Glomerular endothelial cell (primary cell): ENCODE measurements around the gene SLC7A6. TPM values are rescaled to one million over a fixed set of nuclear protein-coding genes. Genes with fewer than 3 reads are reported as not detected.
"Not testable (repeated sequence)": the region's sequence is repeated elsewhere in the genome, so short reads cannot be mapped to it uniquely, and the experiment has no call there.

Experiments
- DNase-seq: peaks from one replicate; pipeline ENCODE4 v3.0.0-alpha.2; 2011; ENCODE audit warnings: low read depth, low spot score; ENCODE audit errors: extremely low read depth
- total RNA-seq: library from RNA; depleted of rRNA; stranded (reverse); fragments of >200 nt; gene quantifications from 2 replicates; pipeline ENCODE4 v1.2.3, GENCODE V29; 2015

Gene SLC7A6
- total RNA-seq, 1 donor from 2014 or later: 32.6 TPM

DNA sequence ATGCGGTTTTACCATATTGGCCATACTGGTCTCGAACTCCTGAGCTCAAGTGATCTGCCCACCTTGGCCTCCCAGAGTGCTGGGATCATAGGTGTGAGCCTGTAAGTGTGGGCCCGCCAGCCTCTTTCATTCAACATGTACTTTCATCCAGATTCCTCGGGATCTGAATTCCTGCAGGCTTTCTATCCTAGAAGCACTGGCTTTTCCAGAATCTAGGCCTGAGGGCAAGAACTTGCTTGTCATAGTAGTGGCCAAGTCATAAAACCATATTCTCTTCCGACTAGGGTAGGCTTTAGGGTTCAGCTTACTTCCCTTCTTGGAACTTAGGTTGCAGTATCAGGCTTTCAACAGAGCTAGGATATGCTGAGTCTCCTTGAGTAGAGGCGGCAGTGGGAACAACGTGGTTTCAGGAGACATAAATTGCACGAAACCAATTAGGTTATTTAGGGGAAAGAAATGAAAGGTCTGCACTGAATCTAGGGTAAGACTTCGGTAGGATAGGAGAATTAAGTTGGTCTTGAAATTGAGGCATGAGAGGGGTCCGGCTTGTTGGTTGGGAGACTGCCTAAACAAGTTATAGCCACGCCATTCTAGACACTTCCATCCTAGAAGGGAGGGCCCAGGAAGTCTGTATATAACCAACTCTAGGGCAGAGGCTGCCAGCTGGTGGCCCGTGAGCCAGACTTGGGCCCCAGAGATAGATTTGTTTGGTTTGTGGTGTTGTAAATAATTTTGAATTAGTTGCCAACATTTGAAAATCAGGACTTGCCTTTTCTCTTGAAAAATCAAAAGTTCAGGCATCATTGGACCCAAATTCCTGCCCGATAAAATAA, 15.6 kb downstream of the SLC7A6 start:
- no peak for DNase-seq

DNA sequence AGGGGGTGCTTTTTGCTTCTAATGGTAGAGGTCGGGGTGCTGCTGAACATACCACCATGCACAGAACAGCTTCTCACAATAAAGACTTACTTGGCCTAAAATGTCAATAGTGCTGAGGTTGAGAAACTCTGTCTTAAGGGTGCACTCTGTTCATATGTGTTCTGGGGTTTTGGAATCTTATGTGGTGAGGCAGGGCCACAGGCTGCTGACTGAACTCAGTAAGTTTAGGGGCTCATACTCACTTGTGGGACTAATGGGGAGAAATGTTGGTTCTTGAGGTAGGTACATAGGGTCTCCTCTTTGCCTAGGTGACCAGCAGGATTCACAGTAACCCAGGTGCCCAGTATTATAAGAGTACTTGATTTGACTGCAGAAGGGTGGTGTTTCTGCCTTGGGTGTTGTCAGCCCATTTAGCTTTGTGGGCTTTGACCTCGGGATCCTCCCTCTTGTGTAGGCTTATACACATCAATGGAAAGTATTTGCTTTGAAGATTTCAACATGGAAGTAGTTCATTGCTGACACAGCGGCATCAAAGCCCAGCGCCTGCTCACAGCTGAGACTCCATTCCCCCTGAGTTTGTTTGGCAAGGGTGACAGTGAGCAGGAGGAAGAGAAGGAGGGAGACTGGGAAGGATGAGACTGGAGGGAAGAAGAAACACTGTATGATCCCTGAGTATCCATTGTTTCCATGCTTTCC, 17.2 kb downstream of the SLC7A6 start:
- DNase-seq: no peak

DNA sequence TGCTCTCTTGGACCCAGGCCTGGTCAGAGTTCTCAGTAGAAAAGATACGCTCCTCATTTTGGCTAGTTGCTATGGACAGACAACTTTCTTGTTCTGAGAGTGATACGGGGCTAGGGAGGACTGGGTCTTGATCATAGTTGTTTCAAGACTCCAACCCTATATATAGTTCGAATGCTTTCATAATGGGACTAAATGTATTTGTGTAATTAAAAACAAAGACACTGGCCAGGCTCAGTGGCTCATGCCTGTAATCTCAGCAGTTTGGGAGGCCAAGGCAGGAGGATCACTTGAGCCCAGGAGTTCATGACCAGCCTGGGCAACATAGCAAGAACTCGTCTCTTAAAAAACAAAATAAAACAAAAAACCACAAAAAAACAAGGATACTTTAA, 17.7 kb downstream of the SLC7A6 start:
- no peak for DNase-seq

DNA sequence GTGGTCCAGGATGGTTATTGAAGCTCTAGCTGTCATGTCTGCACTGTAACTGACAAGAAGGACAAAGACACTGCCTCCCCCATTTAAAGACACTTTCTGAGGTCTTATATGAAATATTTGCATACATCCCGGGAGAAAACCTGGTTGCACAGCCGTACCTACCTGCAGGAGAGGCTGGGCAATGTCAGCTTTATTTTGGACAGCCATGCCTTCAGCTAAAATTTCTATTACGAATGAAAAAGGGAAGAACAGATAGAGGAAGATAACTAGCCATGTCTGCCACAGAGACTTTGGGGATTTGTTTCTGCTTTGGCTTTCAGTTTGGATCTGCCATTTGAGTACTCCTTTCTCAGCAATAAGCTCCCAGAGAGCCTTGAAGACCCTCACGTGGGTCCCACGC, 19.0 kb downstream of the SLC7A6 start:
- no peak for DNase-seq

DNA sequence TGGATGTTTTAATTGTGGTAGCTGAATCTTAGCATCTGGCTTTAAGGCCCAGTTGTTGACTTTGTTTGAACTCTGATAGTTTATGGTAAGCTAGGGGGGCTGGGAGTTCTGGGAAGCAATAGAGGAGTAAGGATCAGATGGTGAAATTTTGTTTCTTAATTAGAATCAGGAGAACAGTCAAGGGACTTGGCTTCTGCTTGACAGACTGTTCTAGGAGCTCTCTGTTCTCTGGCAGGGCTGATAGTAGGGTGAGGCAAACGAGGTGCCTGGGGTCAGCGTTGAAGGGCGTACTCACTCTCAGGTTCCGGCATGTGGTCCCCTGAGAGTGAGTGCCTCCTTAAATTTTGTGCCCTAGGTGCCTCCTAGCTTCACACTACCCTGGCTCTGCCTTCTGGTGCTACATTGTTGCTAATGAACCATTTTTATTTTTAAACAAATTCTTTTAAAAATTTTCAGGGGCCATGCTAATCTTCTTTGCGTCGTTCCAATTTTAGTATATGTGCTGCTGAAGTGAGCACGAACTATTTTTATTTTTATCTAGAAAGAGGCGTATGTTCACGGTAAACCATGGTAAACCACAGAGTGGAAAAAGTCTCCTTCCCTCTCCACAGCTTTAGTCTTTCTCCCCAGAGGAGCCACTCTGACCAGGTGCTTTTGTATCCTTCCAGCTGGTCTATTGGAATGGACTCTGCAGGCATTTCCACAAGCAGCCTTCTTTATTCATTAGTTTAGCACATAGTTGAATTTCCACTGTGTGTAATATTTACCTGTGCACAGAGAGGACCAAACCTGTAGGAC, 19.7 kb downstream of the SLC7A6 start:
- no peak for DNase-seq

DNA sequence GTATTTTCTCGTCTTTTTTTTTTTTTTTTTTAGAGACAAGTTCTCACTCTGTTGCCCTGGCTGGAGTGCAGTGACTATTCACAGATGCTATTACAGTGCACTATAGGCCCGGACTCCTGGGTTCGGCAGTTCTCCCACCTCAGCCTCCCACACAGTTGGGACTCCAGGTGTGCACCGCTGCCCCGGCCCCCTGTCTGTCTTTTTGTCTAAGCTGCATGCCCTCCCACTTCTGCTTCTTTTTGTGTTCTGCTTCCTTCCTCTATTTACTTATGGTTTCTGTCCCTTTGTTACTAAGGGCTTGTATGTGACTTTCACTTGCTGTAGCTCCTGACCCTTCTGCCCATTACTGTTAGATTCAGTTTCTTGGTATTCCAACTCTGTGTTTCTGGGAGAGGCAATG, 20.5 kb downstream of the SLC7A6 start:
- DNase-seq: no peak

DNA sequence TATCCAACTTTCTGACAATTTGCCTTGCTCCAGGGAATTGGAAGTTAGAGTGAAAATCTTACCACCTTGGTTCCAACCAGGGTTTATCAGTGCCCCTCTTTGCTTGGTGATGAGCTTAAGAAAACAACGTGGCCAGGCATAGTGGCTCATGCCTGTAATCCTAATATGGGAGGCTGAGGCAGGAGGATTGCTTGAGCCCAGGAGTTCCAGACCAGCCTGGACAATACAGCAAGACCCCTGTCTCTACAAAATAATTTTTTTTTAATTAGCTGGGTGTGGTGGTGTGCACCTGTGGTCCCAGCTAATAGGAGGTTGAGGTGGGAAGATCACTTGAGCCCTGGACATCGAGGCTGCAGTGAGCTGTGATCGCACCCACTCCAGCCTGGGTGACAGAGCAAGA, 21.4 kb downstream of the SLC7A6 start:
- DNase-seq: no peak

DNA sequence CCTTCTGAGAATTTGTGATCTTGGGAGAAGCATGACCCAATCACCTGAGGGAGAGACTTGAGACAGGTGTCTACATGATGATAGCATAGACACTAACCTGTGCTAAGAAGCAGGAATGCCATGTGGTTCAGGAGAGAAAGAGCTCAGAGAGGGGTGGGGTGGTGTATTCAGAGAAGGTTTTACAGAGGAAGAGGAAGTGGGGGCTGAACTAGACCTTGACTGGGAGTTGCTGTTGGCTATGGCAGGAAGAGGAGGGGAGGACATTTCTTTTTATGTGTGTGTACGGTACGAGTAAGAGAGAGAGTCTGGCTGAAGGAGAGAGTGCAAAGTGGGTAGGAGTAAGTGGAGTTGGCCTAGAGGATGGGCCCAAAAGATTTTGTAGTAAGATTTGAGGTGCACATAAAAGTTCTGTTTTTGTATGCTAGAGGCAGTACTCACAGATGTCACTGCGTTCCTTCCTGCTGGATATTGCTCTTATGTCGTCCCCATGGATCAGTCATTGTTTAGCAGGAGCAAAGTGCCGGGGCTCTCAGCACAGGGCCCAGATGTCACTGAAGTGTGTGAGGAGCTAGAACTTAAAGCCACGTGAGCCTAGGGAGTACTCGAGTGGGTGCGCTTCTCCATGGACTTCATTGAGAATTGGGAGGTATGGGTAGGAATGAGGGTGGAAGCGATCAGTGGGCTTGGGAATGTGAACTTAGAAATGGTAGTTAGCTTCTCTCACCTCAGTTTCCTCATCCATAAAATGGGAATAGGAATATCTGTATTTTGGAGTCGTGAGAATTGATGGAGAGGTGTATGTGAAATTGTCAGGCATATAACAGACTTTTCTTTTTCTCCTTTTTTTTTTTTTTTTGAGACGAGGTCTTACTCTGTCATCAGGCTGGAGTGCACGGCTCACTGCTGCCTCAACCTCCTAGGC, 22.1 kb downstream of the SLC7A6 start:
- DNase-seq: no peak

DNA sequence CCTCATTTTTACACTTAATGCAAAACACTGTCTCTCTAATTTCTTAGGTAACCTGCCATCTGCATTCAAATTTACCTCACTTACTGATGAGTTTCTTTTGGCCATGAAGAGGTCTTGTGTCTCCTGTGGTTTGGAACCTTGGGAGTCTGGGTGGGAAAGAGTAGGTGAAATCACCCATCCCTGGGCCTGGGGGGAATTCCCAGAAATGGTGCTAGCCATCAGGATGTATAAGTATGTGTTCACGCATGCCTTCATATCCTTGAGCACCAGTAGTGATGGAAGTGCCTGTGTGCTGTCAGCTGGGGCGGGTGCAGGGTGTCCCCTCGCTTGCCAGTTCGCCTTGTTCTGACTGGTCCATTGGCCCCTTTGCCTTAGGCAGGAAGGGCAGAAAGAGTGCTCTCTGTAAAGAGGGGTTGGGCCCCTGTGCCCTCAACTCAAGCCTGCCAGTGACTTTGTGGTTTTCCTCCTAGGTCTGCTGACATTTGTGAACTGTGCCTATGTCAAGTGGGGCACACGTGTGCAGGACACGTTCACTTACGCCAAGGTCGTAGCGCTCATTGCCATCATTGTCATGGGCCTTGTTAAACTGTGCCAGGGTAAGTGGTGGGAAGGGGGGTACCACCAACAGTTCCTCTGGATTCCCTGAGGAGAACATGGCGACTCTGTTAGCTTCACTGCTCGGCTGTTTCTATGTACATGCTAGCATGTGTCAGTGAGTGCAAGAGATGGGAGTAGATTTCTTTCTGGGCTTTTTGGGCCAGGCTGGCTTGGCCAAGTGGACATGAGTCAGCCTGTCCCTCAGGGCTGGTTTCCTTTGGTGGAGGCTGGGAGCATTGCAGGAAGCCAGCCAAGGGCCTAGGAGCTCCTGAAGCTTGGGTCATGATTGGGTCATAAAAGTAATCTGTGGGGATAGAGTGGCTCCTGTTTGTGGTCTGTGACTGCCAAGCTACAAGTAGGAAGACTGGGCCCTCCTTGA, 23.2 kb downstream of the SLC7A6 start:
- DNase-seq: peak; percentile 57

DNA sequence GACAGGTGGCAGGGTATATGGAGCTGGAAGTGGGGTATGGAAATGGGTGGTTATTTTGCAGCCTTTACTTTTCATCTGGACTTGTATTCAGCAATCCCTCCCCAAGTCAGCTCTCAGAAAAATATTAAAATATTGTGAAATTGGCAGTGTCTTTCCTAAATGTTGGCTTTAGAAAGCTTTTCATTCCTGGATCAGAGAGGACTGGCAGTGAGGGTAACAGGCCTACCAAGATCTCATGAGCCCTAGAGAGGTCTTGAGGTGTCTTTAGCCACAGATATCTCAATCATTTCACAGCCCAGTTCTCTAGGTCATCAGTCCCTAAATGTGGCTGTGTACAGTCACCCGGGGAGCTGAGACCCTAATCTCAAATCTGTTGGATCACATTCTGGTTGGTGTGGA, 23.9 kb downstream of the SLC7A6 start:
- DNase-seq: no peak

DNA sequence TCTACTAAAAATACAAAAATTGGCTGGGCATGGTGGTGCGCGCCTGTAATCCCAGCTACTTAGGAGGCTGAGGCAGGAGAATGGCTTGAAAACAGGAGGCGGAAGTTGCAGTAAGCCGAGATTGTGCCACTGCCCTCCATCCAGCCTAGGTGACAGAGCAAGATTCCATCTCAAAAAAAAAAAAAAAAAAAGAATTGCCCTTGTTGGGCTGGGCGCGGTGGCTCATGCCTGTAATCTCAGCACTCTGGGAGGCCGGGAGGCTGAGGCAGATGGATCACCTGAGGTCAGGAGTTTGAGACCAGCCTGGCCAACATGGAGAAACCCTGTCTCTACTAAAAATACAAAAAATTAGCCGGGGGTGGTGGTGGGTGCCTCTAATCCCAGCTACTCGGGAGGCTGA, 24.5 kb downstream of the SLC7A6 start:
- DNase-seq: not testable (repeated sequence)

DNA sequence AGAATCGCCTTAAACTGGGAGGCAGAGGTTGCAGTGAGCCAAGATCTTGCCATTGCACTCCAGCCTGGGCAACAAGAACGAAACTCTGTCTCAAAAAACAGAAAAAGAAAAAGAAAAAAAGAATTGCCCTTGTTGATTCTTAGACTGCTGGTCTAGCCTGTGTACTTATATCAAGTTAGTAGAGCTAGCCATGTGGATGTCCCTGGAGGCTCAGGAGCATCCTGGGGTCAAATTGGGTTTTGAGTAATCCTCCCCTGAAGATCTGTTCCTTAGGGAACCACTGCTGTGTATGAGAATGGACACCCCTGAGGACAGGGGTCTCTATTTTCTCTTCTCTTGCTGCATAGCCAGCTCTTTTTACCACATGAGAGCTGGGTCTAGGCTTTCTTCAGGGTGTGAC, 24.9 kb downstream of the SLC7A6 start:
- DNase-seq: no peak

DNA sequence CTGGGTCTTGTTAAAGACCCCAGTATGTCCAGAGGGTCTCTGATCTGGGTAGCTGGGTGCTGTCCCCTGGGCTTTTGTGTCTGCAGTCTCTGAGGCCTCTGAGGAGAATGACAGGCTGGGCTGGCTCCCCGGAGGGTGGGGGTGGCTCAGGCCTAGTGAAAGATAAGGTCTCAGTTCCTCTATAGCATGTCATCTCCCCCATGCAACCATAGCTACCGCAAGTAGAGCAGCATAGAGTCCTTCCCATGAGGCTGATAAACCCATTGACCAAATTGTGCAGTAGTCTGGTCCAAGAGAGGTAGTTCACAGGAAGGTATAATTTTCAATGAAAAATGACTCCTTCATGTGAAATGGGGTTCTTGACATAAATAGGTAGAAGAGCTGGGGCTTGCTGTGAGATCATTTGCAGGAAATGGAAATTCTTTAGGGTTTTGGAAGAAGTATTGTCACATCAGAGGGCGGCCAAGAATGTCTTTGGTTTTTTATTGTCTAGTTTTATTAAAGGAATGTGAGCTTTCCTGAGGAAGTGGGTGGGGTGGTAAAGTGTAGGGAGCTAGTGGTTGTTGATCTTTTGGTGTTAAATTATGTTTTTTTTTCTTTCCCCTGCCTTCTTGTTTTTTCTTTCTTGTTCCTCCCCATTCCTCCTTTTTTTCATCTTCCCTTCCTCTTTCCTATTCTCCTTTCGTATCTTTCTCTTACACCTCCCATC, 25.4 kb downstream of the SLC7A6 start:
- DNase-seq: no peak

DNA sequence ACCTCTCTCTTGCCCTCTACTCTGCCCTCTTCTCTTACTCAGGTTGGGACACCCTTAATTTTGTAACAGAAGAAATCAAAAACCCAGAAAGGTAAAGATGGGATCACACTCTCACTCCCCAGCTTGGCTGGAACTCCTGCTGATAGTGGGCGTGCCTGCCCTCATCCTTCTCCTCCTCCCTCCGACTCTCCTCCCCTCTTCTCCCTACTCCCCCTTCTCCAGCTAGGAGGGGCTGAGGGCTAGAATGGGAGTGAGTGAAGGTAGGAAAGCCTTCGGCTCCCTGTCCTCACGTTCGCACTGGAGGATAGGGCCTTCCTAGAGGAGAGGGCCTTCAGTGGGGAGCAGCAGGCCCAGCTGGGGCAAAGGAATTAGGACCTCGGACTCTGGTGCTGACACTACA, 26.1 kb downstream of the SLC7A6 start:
- no peak for DNase-seq

DNA sequence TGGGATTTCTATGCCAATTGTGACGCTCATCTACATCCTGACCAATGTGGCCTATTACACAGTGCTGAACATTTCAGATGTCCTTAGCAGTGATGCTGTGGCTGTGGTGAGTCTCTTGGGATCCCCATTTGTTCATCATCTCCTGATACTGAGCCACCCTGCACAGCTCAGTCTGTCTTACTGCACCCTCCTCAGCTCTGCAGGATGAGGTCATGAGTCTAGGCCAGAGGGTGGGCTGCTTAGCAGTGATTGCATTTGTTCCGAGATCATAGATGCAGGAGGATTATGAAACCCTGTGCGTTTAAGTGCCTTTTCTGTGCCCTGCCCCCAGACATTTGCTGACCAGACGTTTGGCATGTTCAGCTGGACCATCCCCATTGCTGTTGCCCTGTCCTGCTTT, 26.9 kb downstream of the SLC7A6 start:
- no peak for DNase-seq

DNA sequence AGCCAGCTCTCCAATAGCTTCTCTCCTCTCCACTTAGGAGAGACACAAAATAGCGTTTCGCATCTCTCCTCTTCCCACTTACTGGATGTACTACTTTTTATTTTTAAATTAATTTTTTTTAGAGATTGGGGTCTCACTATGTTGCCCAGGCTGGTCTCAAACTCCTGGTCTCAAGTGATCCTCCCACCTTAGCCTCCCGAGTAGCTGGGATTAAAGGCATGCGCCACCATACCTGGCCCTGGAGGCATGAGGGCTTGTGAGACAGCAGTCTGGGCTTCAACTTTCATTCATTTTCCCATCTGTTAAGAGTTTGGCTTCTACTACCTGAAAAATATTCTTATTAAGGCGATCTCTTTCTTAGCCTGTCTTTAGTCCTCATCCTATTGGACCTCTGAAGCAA, 28.1 kb downstream of the SLC7A6 start:
- no peak for DNase-seq

DNA sequence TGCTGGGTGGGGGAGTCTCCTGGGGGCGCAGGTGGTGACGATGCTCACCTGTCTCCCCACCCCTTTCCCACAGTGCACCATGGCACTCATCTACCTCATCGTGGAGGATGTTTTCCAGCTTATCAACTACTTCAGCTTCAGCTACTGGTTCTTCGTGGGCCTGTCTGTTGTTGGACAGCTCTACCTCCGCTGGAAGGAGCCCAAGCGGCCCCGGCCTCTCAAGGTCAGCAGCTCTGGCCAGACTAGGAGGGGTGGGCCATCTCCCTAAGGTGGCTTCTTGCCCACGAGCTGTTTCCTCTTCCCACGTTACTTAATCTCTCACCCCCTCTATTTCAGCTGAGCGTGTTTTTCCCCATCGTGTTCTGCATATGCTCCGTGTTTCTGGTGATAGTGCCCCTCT, 32.0 kb downstream of the SLC7A6 start:
- no peak for DNase-seq

DNA sequence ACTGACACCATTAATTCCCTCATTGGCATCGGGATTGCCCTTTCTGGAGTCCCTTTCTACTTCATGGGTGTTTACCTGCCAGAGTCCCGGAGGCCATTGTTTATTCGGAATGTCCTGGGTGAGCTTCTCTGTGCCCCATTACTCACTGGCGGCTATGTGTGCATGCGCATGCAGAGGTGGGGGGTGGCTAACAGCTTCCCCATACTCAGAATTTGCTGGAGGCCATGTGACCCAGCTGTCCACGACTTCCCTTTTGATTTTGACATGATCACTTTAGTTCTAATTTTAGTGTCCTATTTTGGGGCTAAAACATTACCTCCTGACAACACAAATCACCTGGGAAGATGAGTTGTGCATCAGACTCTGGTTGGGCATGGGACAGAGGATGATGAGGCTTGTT, 32.4 kb downstream of the SLC7A6 start:
- no peak for DNase-seq

DNA sequence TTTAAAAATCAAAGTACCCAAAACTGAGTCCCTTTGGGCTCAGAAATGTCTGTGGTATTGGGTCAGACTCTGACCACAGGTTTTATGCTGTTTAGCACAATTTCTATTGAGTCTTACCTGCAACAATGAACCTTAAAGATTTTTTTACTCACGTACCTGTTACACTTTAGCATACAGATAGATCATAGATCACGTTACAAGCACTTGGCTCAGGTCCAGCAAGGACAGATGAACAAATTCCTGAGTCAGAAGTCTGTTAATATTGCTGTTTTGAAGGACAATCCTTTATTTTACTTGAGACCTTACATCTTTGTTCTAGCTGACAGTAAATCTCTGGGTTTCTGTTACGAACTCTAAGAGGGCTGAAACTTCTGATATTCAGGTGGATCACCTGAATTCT, 33.6 kb downstream of the SLC7A6 start:
- DNase-seq: no peak
